MG63 (cell line): ENCODE data around the gene NLRP3. TPM values are rescaled to one million over a fixed set of nuclear protein-coding genes. Genes with fewer than 3 reads are reported as not detected.
"Not testable (repeated sequence)": the region's sequence is repeated elsewhere in the genome, so short reads cannot be mapped to it uniquely, and the experiment has no call there.

Experiments used
- DNase-seq: peaks from one replicate; pipeline ENCODE4 v3.0.0-alpha.2; 2020
- H3K27me3 ChIP-seq: fragments of 250-450 bp; sonication (Bioruptor Pico); 2 replicates; pipeline ENCODE4 v1.5.1; 2020; ENCODE audit warnings: mild to moderate bottlenecking, moderate library complexity
- H3K36me3 ChIP-seq: fragments of 250-450 bp; sonication (Bioruptor Pico); 2 replicates; pipeline ENCODE4 v1.5.1; 2020; ENCODE audit warnings: mild to moderate bottlenecking, moderate library complexity
- H3K4me3 ChIP-seq: fragments of 250-450 bp; sonication (Bioruptor Pico); 2 replicates; pipeline ENCODE4 v1.5.1; 2020; ENCODE audit warnings: mild to moderate bottlenecking, moderate library complexity
- H3K9me3 ChIP-seq: fragments of 250-450 bp; sonication (Bioruptor Pico); 2 replicates; pipeline ENCODE4 v1.5.1; 2020; ENCODE audit warnings: mild to moderate bottlenecking, moderate library complexity
- total RNA-seq: library from RNA; depleted of rRNA; stranded (reverse); fragments of >200 nt; shearing (Covaris generic); gene quantifications from 2 replicates; pipeline ENCODE4 v1.2.3, GENCODE V29; 2014; ENCODE audit warnings: low replicate concordance; rRNA removed

The NLRP3 gene
- 0.23 TPM in 1 of 2 replicates, not detected in the other for total RNA-seq

DNA sequence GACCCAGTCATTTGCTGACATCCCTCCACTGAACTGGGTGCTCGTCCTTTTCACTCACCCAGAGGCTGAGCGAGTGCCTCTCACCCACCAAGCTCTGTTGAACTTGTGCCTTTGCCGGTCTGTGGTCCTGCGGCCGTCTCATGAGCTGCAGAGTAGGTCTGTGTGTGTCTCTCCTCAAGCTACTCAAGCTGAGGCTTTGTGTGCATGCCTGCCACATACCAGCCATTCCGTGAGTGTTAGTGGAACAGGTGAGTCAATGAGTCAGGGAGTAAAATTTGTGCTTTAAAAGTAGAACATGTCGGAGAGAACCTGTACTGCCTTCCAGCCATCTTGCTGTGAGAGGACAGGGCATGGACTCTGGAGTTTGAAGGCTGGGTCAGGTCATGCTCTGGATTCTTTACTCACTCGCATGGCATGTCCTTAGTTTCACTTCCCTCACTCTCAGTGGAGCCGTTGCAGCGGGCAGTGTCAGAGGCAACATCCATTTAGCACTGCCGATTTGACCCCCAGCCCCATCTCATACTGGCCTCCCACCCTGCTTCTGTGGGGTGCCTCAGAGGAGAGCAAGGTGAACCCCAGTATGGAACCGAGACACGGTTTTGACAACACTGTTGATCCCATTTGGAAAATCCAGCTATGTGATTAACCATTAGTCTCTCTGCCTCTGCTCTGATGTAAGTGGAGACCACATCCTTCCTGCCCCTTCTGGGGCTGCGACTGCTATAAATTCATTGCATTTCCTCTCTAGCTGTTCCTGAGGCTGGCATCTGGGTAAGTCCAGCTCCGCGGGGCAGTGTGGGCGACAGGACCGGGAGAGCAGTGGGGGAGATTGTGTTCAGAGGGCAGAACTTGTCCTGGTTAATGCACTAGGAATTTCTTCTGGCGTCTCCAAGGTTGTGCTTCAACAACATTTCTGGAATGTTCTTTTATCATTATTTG lies at the start of gene NLRP3:
Gene NLRP3, plus strand, starts transcription at position 751 of the 939 bp plus-strand sequence. CDS start 2,628 bp downstream, outside the sequence.
- H3K4me3 ChIP-seq: peak within 1 kb of the TSS; percentile 30
- H3K36me3 ChIP-seq: no peaks in the 10 kb centered on the region
- no peaks in the 10 kb centered on the region for H3K27me3 ChIP-seq
- peak; percentile 41 for DNase-seq
- no peaks in the 10 kb centered on the region for H3K9me3 ChIP-seq

DNA sequence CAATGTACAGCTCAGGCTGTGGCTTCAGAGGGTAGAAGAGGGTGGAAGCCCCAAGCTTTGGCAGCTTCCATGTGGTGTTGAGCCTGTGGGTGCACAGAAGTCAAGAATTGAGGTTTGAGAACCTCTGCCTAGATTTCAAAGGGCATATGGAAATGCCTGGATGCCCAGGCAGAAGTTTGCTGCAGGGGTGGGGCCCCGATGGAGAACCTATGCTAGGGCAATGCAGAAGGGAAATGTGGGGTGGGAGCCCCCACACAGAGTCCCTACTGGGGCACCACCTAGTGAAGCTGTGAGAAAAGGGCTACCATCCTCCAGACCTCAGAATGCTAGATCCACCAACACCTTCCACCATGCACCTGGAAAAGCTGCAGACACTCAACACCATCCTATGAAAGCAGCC lies 49.6 kb upstream of the NLRP3 start:
- not testable (repeated sequence) for H3K4me3 ChIP-seq, H3K36me3 ChIP-seq, H3K27me3 ChIP-seq, DNase-seq, H3K9me3 ChIP-seq

DNA sequence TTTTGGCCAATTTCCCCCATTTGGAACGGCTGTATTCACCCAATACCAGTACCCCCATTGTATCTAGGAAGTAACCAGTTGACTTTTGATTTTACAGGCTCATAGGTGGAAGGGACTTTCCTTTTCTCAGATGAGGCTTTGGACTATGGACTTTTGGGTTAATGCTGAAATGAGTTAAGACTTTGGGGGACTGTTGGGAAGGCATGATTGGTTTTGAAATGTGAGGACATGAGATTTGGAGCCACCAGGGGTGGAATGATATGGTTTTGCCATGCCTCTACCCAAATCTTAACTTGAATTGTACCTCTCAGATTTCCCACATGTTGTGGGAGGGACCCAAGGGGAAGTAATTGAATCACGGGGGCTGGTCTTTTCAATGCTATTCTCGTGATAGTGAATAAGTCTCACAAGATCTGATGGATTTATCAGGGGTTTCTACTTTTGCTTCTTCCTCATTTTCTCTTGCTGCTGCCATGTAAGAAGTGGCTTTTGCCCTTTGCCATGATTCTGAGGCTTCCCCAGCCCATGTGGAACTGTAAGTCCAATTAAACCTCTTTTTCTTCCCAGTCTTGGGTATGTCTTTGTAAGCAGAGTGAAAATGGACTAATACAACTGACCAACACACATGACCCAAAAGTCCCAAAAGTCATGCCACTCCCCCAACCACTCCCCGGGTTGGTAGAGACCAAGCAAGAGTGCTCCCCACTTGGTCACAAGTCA lies 48.9 kb upstream of the NLRP3 start:
- no peaks in the 10 kb centered on the region for H3K36me3 ChIP-seq
- no peaks in the 10 kb centered on the region for H3K27me3 ChIP-seq
- H3K4me3 ChIP-seq: no peak overlapping the region
- DNase-seq: no peak
- H3K9me3 ChIP-seq: peaks cover 6% of the 10 kb centered on the region; the same call in 1 of the 2 replicates

DNA sequence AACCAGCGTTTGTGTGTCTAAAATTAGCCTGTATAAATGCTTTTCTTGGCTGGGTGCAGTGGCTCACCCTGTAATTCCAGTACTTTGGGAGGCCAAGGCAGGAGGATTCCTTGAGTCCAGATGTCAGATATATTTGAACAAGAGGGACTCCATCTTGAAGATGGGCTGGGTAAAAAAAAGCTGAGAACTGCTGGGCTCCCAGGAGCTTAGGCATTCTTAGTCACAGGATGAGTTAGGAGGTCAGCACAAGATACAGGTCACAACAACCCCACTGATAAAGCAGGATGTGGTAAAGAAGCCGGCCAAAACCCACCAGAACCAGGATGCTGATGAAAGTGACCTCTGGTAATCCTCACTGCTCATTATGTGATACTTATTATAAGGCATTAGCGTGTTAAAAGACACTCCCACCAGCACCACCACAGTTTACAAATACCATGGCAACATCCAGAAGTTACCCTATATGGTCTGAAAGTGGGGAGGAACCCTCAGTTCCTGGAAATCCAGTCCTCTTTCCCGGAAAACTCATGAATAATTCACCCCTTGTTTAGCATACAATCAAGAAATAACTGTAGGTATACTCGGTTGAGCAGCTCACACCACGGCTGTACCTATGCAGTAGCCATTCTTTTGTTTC lies 48.1 kb upstream of the NLRP3 start:
- DNase-seq: peak; percentile 41
- no peaks in the 10 kb centered on the region for H3K27me3 ChIP-seq

DNA sequence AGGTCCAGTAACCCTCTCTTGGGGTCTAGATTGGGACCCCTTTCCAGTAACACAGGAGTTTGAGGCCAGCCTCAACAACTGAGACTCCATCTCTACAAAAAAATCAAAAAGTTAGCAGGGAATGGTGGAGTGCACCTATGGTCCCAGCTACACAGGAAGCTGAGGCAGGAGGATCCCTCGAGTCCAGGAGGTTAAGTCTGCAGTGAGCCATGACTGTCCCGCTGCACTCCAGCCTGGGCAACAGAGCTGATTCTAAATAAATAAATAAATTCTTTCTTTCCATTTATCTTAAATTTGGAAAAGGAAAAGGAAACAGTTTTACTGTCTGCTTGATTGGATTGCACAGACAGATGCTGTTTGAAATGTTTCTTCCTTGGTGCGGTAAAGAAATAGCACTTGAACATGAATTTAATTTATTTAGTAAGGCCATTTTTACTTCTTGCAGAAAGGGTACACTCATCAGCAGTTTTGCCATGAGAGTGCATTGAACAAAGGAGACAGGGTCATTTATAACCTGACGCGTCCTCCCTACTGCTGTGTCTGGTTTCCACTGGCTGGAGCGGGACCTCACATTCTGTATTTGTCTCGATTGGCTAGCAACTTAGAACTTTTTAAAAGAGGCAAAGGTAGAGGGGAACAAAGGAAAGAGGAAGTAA lies 47.4 kb upstream of the NLRP3 start:
- H3K36me3 ChIP-seq: no peaks in the 10 kb centered on the region
- H3K4me3 ChIP-seq: no peak overlapping the region
- DNase-seq: no peak
- H3K9me3 ChIP-seq: peaks cover 6% of the 10 kb centered on the region; the same call in 1 of the 2 replicates
- no peaks in the 10 kb centered on the region for H3K27me3 ChIP-seq

More for the DNA sequence above, 48.1 kb upstream of the NLRP3 start:
- Histone ChIP-seq H3K4me3 (no peak overlapping the region), H3K9me3 (peaks cover 6% of the 10 kb centered on the region; the same call in 1 of the 2 replicates), H3K36me3 (no peaks in the 10 kb centered on the region)

DNA sequence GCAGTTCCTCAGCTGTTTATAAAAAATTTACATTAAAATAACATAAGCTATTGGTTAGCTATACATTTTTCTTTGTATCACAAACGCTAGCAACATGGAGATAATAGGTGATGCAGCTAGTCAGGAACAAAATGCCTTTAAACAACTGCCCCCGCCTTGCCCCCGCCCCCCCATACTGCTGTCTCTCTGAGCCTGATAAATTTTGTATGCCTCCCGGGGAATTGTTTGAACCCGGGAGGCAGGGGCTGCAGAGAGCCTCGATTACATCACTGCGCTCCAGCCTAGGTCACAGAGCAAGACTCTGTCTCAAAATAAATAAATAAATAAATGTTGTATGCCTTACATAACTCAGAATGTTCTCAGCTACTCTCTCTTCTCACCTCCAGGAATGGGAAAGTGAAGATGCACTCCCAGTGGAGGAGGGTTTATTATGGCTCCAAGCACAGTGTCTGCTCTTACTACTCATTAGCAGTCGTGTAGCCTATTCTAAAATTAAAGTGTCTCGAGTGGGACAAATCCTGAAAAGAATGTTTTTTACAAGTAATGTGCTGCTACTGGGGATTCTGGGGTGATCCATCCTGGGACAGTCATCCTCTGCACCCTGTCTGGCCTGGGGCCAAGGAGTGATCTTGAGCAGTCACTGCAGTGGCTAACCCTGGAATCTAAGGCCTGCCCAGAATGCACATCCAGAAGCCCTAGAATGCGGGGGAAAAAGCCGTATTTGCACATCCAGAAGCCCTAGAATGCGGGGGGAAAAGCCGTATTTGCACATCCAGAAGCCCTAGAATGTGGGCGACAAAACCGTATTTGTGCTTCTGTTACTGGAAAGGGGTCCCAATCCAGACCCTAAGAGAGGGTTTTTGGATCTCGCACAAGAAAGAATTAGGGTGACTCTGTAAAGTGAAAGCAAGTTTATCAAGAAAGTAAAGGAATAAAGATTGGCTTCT lies 44.9 kb upstream of the NLRP3 start:
- H3K4me3 ChIP-seq: no peak overlapping the region
- peak; percentile 19 for DNase-seq
- H3K36me3 ChIP-seq: no peaks in the 10 kb centered on the region
- no peaks in the 10 kb centered on the region for H3K27me3 ChIP-seq
- peaks cover 4% of the 10 kb centered on the region; the same call in 1 of the 2 replicates for H3K9me3 ChIP-seq

DNA sequence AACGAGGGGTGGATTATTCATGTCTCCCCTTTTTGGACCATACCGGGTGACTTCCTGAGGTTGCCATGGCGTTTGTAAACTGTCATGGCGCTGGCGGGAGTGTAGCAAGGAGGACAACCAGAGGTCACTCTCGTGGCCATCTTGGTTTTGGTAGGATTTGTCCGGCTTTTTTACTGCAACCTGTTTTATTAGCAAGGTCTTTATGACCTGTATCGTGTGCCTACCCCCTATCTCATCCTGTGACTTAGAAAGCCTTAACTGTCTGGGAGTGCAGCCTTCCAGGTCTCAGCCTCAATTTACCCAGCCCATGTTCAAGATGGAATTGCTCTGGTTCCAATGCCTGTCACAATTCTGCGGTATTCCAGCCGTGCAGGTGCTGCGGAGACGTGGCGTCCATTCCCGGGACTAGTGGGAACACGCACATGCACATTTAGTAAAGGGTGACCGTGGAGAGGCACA lies 44.1 kb upstream of the NLRP3 start:
- H3K36me3 ChIP-seq: no peaks in the 10 kb centered on the region
- DNase-seq: no peak
- H3K27me3 ChIP-seq: no peaks in the 10 kb centered on the region
- H3K4me3 ChIP-seq: no peak overlapping the region
- no peaks in the 10 kb centered on the region; the same call in 1 of the 2 replicates for H3K9me3 ChIP-seq

DNA sequence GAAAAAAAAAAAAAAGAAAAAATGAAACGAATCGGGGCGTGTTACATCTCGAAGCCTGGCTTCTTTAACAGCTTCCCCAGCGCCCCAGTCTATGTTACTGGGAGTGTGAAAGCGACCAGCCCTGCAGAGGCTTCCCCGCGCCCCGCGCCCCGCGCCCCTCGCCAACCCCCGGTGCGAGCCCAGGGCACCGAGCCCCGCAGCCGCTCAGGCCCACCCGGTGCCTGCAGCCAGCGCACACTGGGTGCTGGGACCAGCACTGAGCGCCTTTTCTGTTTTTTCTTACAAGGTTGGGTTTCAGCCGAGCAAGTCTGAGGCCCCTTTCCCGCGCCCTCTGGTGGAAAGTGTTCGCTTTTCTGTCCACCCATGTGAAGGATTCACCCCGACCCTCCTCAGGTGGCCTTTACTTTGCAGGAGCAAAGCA lies 42.2 kb upstream of the NLRP3 start:
- no peak overlapping the region; the same call in 1 of the 2 replicates for H3K4me3 ChIP-seq
- peak; percentile 52 for DNase-seq
- H3K36me3 ChIP-seq: no peaks in the 10 kb centered on the region
- no peaks in the 10 kb centered on the region for H3K9me3 ChIP-seq
- H3K27me3 ChIP-seq: no peaks in the 10 kb centered on the region

DNA sequence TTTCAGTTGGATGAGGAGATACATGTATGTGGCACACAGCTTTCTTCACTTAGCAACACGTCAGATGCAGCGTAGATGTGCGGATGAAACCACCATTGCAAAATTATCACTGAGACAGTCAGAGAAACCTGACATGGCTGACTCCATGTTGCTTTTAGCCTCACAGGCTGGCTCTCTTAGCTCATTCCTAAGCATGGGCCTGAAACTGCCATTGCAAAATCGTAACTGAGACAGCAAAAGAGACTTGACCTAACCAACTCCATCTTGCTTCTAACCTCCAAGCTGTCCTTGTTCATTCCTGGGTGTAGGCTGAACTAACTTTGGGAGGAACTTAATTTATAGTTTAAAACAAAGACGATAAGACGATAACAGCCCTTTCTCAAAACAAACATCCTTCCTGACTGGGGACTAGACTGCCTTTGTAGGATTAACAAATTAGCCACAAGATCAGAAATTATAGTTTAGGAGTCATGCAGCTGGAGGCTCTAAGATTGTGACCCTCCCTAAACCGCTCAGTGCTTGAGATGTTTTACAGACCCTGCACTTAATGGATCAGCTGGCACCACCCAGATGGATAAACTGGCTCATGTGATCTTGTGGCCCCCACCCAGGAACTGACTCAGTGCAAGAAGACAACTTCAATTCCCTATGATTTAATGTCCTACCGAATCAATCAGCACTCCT lies 41.2 kb upstream of the NLRP3 start:
- not testable (repeated sequence) for H3K9me3 ChIP-seq, H3K27me3 ChIP-seq, H3K4me3 ChIP-seq, DNase-seq, H3K36me3 ChIP-seq

DNA sequence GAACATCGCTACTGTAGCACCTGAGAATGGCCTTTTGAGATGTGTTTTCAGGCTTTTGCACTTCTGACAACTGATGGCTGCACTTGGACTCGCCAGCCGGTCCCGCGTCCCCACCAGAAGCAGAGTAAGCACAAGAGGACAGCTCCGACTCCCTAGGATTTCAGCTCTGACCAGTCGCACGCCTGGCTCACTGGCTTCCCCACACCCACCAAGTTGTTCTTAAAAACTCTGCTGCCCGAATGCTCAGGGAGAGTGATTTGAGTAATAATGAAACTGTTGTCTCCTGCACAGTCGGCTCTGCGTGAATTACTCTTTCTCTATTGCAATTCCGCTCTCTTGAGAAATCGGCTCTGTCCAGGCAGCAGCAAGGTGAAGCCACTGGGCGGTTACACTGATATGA lies 40.2 kb upstream of the NLRP3 start:
- no peaks in the 10 kb centered on the region for H3K27me3 ChIP-seq
- H3K36me3 ChIP-seq: no peaks in the 10 kb centered on the region
- DNase-seq: no peak
- H3K4me3 ChIP-seq: no peak overlapping the region
- no peaks in the 10 kb centered on the region; the same call in 1 of the 2 replicates for H3K9me3 ChIP-seq

DNA sequence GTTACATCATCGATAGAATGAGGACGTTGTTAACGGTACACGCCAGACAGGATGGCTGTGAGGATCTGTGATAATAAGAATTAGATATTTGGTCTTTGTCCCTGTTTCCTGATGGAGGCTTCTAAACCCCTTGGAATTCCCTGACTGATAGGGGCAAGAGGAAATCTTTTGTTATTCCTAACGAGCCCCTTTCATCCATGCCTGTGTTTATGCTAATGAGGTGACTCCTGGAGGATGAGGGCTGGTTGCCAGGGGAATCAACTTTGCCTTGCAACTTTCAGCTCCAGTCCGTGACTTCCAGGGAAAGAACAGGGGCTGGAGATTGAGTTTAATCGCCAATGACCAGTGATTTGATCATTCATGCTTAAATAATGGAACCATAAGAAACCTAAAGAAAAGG lies 39.3 kb upstream of the NLRP3 start:
- H3K27me3 ChIP-seq: no peaks in the 10 kb centered on the region
- no peaks in the 10 kb centered on the region; the same call in 1 of the 2 replicates for H3K9me3 ChIP-seq
- DNase-seq: no peak
- no peaks in the 10 kb centered on the region for H3K36me3 ChIP-seq
- H3K4me3 ChIP-seq: no peak overlapping the region

DNA sequence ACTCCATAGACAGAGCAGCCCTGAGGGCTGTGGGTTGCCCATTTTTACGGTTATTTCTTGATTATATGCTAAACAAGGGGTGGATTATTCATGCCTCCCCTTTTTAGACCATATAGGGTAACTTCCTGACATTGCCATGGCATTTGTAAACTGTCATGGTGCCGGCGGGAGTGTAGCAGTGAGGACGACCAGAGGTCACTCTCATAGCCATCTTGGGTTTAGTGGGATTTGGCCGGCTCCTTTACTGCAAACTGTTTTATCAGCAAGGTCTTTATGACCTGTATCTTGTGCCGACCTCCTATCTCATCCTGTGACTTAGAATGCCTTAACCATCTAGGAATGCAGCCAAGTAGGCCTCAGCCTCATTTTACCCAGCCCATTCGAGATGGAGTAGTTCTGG lies 38.3 kb upstream of the NLRP3 start:
- not testable (repeated sequence) for H3K9me3 ChIP-seq, H3K27me3 ChIP-seq, DNase-seq, H3K36me3 ChIP-seq, H3K4me3 ChIP-seq

DNA sequence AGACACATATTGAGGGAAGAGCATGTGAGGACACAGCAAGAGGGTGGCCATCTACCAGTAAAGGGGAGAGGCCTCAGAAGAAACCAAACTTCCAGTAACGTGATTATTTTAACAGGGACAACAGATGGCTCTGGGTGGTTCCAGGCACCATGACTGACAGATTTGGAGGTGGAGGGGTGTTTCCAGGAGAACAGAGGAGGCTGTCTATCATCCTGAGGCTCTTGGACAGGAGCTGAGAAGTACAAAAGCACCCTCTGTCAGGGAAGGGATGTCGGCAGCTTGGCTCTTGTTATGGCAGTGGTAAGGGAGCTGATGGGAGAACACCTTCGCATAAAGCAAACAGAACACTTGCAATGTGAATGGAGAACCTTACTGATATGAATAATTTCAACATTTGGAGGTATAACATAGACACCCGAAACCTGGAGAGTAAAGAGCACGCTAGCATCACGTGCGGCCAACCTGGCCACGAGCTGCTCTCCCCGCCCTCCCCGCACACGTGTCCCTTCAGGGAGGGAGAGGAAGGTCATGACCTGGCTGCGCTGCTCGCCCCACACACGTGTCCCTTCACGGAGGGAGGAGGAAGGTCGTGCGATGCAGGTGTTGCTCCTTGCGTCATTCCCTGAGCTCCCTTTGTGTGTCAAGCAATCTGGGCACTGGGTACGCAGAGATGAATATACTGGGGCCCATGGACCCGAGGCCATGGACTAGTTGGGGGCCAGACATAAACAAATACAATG lies 37.5 kb upstream of the NLRP3 start:
- Histone ChIP-seq H3K4me3 (no peak overlapping the region), H3K9me3 (no peaks in the 10 kb centered on the region; the same call in 1 of the 2 replicates), H3K36me3 (no peaks in the 10 kb centered on the region), H3K27me3 (no peaks in the 10 kb centered on the region)
- DNase-seq: no peak

DNA sequence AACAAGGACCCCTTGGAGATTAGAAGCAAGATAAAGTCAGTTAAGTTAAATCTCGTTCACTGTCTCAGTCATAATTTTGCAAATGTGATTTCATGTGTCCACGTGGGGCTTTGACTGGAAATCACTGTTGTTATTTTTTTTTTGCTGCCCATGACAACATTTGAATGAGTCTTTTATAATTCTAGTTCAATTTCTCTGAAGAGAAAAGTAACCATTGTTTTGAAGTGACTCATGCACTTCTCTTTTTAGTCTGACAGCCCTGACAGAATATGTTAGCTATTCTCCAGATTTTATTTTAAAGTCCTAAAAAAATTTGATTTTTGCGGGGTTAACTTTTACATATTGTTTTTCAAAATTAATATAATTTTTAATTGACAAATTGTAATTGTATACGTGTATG lies 30.7 kb upstream of the NLRP3 start:
- Histone ChIP-seq H3K27me3 (no peaks in the 10 kb centered on the region), H3K4me3 (no peak overlapping the region), H3K36me3 (no peaks in the 10 kb centered on the region), H3K9me3 (no peaks in the 10 kb centered on the region; the same call in 1 of the 2 replicates)
- no peak for DNase-seq
